Liver (tissue), 9 donors: ENCODE results near the gene ILDR1. TPM values are rescaled to one million over a fixed set of nuclear protein-coding genes. Genes with fewer than 3 reads are reported as not detected.

Experiments used
- DNase-seq: peaks from one replicate; pipeline ENCODE4 v3.0.0-alpha.2; 2017; ENCODE audit warnings: low spot score
- H3K27ac ChIP-seq, 2 donors: one replicate each; pipeline ENCODE4 v1.7.0; 2013; ENCODE audit warnings: inconsistent platforms in 2 of 2, low read length in 2 of 2, control low read depth in 1 of 2, low read depth in 1 of 2, mild to moderate bottlenecking in 1 of 2
- H3K27me3 ChIP-seq, 4 donors: one replicate each; pipeline versions ENCODE4 v1.6.1 to v1.7.0; 2013; ENCODE audit warnings: low read length in 3 of 4, inconsistent platforms in 1 of 4, mild to moderate bottlenecking in 1 of 4, moderate library complexity in 1 of 4; ENCODE audit not compliant: control insufficient read depth in 4 of 4, insufficient read depth in 4 of 4
- H3K36me3 ChIP-seq, 4 donors: one replicate each; pipeline versions ENCODE4 v1.6.1 to v1.7.0; 2013; ENCODE audit warnings: low read length in 3 of 4, mild to moderate bottlenecking in 3 of 4, low read depth in 1 of 4, moderate library complexity in 1 of 4; ENCODE audit not compliant: control insufficient read depth in 4 of 4, insufficient read depth in 3 of 4
- H3K4me1 ChIP-seq, 4 donors: one replicate each; pipeline versions ENCODE4 v1.6.1 to v1.7.0; 2013; ENCODE audit warnings: low read length in 3 of 4, mild to moderate bottlenecking in 3 of 4, moderate library complexity in 1 of 4; ENCODE audit not compliant: control insufficient read depth in 4 of 4, insufficient read depth in 4 of 4
- H3K4me3 ChIP-seq, 3 donors: one replicate each; pipeline versions ENCODE4 v1.6.1 to v1.7.0; 2013; ENCODE audit warnings: low read length in 3 of 3, control low read depth in 1 of 3, low read depth in 1 of 3, mild to moderate bottlenecking in 1 of 3
- H3K9ac ChIP-seq, 2 donors: one replicate each; pipeline ENCODE4 v1.7.0; 2013; ENCODE audit warnings: low read length in 2 of 2, mild to moderate bottlenecking in 2 of 2, moderate library complexity in 2 of 2, control low read depth in 1 of 2, low read depth in 1 of 2
- H3K9me3 ChIP-seq, 4 donors: one replicate each; pipeline versions ENCODE4 v1.6.1 to v1.7.0; 2013; ENCODE audit warnings: low read length in 3 of 4; ENCODE audit not compliant: control insufficient read depth in 4 of 4
- CTCF ChIP-seq: fragments of 150-350 bp; IDR thresholded peaks from 2 replicates; pipeline ENCODE4 v1.5.1; 2017; ENCODE audit warnings: improper control_type of control experiment, low read depth, low read length; ENCODE audit not compliant: missing input control
- EGR1 ChIP-seq, 2 donors: IDR thresholded peaks; 2 replicates each; pipeline ENCODE4 v1.6.1; 2016 to 2018; ENCODE audit warnings: antibody characterized with exemption in 2 of 2, low read depth in 2 of 2
- FOXA1 ChIP-seq: IDR thresholded peaks from 2 replicates; pipeline ENCODE4 v1.6.1; 2016; ENCODE audit warnings: antibody characterized with exemption
- FOXA2 ChIP-seq: IDR thresholded peaks from 2 replicates; pipeline ENCODE4 v1.6.1; 2016; ENCODE audit warnings: antibody characterized with exemption
- GABPA ChIP-seq, 2 donors: IDR thresholded peaks in 1 of 2; conservative IDR thresholded peaks in 1 of 2; 2 replicates each; pipeline ENCODE4 v1.6.1; 2016; ENCODE audit warnings: antibody characterized with exemption in 2 of 2, mild to moderate bottlenecking in 1 of 2, moderate library complexity in 1 of 2
- HNF4A ChIP-seq, 2 donors: conservative IDR thresholded peaks; 2 replicates each; pipeline ENCODE4 v1.6.1; 2016; ENCODE audit warnings: antibody characterized with exemption in 2 of 2, mild to moderate bottlenecking in 2 of 2
- HNF4G ChIP-seq: IDR thresholded peaks from 2 replicates; pipeline ENCODE4 v1.6.1; 2016; ENCODE audit warnings: antibody characterized with exemption
- JUND ChIP-seq, 2 donors: IDR thresholded peaks; 2 replicates each; pipeline ENCODE4 v1.6.1; 2016; ENCODE audit warnings: antibody characterized with exemption in 2 of 2
- MAX ChIP-seq: IDR thresholded peaks from 2 replicates; pipeline ENCODE4 v1.6.1; 2016; ENCODE audit warnings: antibody characterized with exemption
- NR2F2 ChIP-seq: IDR thresholded peaks from 2 replicates; pipeline ENCODE4 v1.6.1; 2016; ENCODE audit warnings: antibody characterized with exemption
- RAD21 ChIP-seq, 2 donors: IDR thresholded peaks; 2 replicates each; pipeline ENCODE4 v1.6.1; 2016; ENCODE audit warnings: antibody characterized with exemption in 2 of 2, mild to moderate bottlenecking in 2 of 2
- RXRA ChIP-seq, 2 donors: IDR thresholded peaks; 2 replicates each; pipeline ENCODE4 v1.6.1; 2017 to 2018; ENCODE audit warnings: antibody characterized with exemption in 2 of 2, mild to moderate bottlenecking in 1 of 2
- SP1 ChIP-seq: IDR thresholded peaks from 2 replicates; pipeline ENCODE4 v1.6.1; 2018; ENCODE audit warnings: antibody characterized with exemption, mild to moderate bottlenecking
- TAF1 ChIP-seq: conservative IDR thresholded peaks from 2 replicates; pipeline ENCODE4 v1.6.1; 2016; ENCODE audit warnings: antibody characterized with exemption, mild to moderate bottlenecking
- YY1 ChIP-seq: IDR thresholded peaks from 2 replicates; pipeline ENCODE4 v1.6.1; 2016; ENCODE audit warnings: antibody characterized with exemption, mild to moderate bottlenecking
- WGBS: extraction: QIAGEN DNeasy Blood & Tissue Kit; methylation state at CpG from one replicate; pipeline ENCODE4 v1.1.7; 2013; 5-methylcytosine and 5-hydroxymethylcytosine counted together
- polyA plus RNA-seq, 2 donors: library from polyadenylated mRNA; stranded (reverse) in 1 of 2; unstranded in 1 of 2; fragments of 200-250 nt in 1 of 2; fragments of >200 nt in 1 of 2; fragmentation: Nextera tagmentation in 1 of 2; extraction: Ambion mirVana in 1 of 2; gene quantifications; one replicate each; pipeline versions ENCODE4 v1.2.1 to v1.2.3, GENCODE V29; 2013 to 2015
- total RNA-seq, 2 donors: library from RNA; depleted of rRNA; stranded (reverse); fragments of >200 nt; gene quantifications; one replicate each; pipeline ENCODE4 v1.2.3, GENCODE V29; 2014
- TF ChIP-seq, protein P1 (sequence below): IDR thresholded peaks from 2 replicates; pipeline ENCODE4 v1.6.1; 2016; ENCODE audit warnings: antibody characterized with exemption
- TF ChIP-seq, protein P2 (sequence below): IDR thresholded peaks from 2 replicates; pipeline ENCODE4 v1.6.1; 2016; ENCODE audit warnings: antibody characterized with exemption, mild to moderate bottlenecking
- donor health status: healthy.
- donor health status: healthy.
- donor health status: healthy.
- donor health status: healthy.
- donor health status: healthy.

The ILDR1 gene
- total and polyA plus RNA-seq, 4 donors, result 0.07 to 1.7 (median 0.19) TPM

GRCh38 chr3:121981473-121981872, 40.6 kb downstream of the ILDR1 start:
- Histone ChIP-seq H3K36me3 (no peaks in the 10 kb centered on the region), H3K27me3 (no peaks in the 10 kb centered on the region), H3K4me1 (no peaks in the 10 kb centered on the region), H3K9me3 (peaks cover 0 to 8% (median 1%) of the 10 kb centered on the region in 4 donors), H3K9ac (no peak overlapping the region), H3K4me3 (no peak overlapping the region), H3K27ac (no peak overlapping the region)
- DNase-seq, result no peak
- 82% methylated on average over 2 of the region's 2 CpGs for WGBS
- TF ChIP-seq NR2F2 (no peak), CTCF (no peak), SP1 (no peak), EGR1 (IDR thresholded peaks at IDR 0.05; ENCODE audit: low read depth in 2 of 2) (no peak), RXRA (IDR thresholded peaks at IDR 0.05) (no peak)
- TF ChIP-seq, protein P1, sequence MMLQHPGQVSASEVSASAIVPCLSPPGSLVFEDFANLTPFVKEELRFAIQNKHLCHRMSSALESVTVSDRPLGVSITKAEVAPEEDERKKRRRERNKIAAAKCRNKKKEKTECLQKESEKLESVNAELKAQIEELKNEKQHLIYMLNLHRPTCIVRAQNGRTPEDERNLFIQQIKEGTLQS, result no peak

DNA sequence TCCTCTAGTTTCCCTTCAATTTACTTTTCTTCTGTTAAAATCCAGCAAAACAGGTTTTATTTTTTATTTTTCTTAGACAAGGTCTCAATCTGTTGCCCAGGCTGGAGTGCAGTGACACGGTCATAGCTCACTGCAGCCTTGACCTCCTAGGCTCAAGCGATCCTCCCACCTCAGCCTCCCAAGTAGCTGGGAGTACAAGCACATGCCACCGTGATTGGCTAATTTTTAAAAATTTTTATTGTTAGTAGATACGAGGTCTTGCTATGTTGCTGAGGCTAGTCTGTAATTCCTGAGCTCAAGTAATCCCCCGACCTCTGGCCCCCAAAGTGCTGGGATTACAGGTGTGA, 41.6 kb downstream of the ILDR1 start:
- 85% methylated on average over 5 of the region's 5 CpGs for WGBS
- H3K27ac ChIP-seq, result no peak overlapping the region

More for the DNA sequence above, 41.6 kb downstream of the ILDR1 start:
- no peak for DNase-seq
- Histone ChIP-seq H3K4me1 (no peaks in the 10 kb centered on the region), H3K4me3 (no peak overlapping the region), H3K9ac (no peak overlapping the region), H3K9me3 (peaks cover 0 to 8% (median 1%) of the 10 kb centered on the region in 4 donors), H3K27me3 (no peaks in the 10 kb centered on the region), H3K36me3 (no peaks in the 10 kb centered on the region)
- no peak for TF ChIP-seq RAD21 (IDR thresholded peaks at IDR 0.05)
- no peak for TF ChIP-seq CTCF
- TF ChIP-seq FOXA2, result no peak
- TF ChIP-seq, protein P1, result no peak
- no peak for TF ChIP-seq YY1
- TF ChIP-seq HNF4G, result no peak
- no peak for TF ChIP-seq SP1
- no peak for TF ChIP-seq EGR1 (IDR thresholded peaks at IDR 0.05; ENCODE audit: low read depth in 2 of 2)
- TF ChIP-seq GABPA (IDR thresholded peaks at IDR 0.05 in 1 of 2, conservative IDR thresholded peaks at IDR 0.05 in 1 of 2), result no peak
- TF ChIP-seq JUND (IDR thresholded peaks at IDR 0.05), result no peak
- no peak for TF ChIP-seq HNF4A (conservative IDR thresholded peaks at IDR 0.05)
- TF ChIP-seq, protein P2, sequence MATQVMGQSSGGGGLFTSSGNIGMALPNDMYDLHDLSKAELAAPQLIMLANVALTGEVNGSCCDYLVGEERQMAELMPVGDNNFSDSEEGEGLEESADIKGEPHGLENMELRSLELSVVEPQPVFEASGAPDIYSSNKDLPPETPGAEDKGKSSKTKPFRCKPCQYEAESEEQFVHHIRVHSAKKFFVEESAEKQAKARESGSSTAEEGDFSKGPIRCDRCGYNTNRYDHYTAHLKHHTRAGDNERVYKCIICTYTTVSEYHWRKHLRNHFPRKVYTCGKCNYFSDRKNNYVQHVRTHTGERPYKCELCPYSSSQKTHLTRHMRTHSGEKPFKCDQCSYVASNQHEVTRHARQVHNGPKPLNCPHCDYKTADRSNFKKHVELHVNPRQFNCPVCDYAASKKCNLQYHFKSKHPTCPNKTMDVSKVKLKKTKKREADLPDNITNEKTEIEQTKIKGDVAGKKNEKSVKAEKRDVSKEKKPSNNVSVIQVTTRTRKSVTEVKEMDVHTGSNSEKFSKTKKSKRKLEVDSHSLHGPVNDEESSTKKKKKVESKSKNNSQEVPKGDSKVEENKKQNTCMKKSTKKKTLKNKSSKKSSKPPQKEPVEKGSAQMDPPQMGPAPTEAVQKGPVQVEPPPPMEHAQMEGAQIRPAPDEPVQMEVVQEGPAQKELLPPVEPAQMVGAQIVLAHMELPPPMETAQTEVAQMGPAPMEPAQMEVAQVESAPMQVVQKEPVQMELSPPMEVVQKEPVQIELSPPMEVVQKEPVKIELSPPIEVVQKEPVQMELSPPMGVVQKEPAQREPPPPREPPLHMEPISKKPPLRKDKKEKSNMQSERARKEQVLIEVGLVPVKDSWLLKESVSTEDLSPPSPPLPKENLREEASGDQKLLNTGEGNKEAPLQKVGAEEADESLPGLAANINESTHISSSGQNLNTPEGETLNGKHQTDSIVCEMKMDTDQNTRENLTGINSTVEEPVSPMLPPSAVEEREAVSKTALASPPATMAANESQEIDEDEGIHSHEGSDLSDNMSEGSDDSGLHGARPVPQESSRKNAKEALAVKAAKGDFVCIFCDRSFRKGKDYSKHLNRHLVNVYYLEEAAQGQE, result no peak
- no peak for TF ChIP-seq TAF1
- TF ChIP-seq NR2F2, result no peak
- TF ChIP-seq FOXA1, result no peak
- TF ChIP-seq RXRA (IDR thresholded peaks at IDR 0.05), result no peak
- no peak for TF ChIP-seq MAX
